ENCODE data around the gene CRTC3.

GRCh38 chr15:90570643-90571042 lies 40.9 kb downstream of the CRTC3 start:
- TF ChIP-seq L3MBTL2 (conservative IDR thresholded peaks at IDR 0.05) = no peak
- no peak for TF ChIP-seq TARDBP (IDR thresholded peaks at IDR 0.05)
- TF ChIP-seq HDGF (IDR thresholded peaks at IDR 0.05; ENCODE audit: borderline replicate concordance) = no peak
- no peak for TF ChIP-seq BHLHE40 (IDR thresholded peaks at IDR 0.05; ENCODE audit: borderline replicate concordance)
- TF ChIP-seq LEF1 (IDR thresholded peaks at IDR 0.05; ENCODE audit: borderline replicate concordance) = no peak
- no peak for TF ChIP-seq ZNF384 (IDR thresholded peaks at IDR 0.05)
- no peak for TF ChIP-seq FOXM1 (IDR thresholded peaks at IDR 0.05; ENCODE audit: borderline replicate concordance)
- TF ChIP-seq FOXK2 (IDR thresholded peaks at IDR 0.05) = no peak
- TF ChIP-seq SP1 (IDR thresholded peaks at IDR 0.05) = no peak
- TF ChIP-seq SUZ12 (IDR thresholded peaks at IDR 0.05) = no peak
